Endothelial cell of umbilical vein (primary cell): ENCODE data around the gene KLF8. TPM values are rescaled to one million over a fixed set of nuclear protein-coding genes. Genes with fewer than 3 reads are reported as not detected.

Experiments used
- BruUV-seq: library from RNA; stranded (reverse); fragments of 400-500 nt; replicated peaks from 2 replicates; lab custom pipeline; 2021; lab: Mats Ljungman, UMichigan
- CTCF ChIA-PET: fragments of 300-600, 350-600 bp; sonication (Branson Sonifier 250); formaldehyde crosslinking; loops from one replicate; lab custom pipeline; 2021; ENCODE audit warnings: antibody characterized with exemption, inconsistent platforms; lab: Charles Lee
- POLR2A ChIA-PET: fragments of 300-600, 350-600 bp; sonication (Branson Sonifier 250); formaldehyde crosslinking; loops from one replicate; lab custom pipeline; 2021; ENCODE audit warnings: antibody characterized with exemption, inconsistent platforms; lab: Charles Lee
- DNase-seq: peaks from one replicate; pipeline ENCODE4 v3.0.0-alpha.2; 2011; ENCODE audit warnings: low read depth, low spot score
- FAIRE-seq: peaks from 2 replicates; lab custom pipeline; 2011; peaks lifted over from hg19 to GRCh38; lab: Jason Lieb, UNC
- H2AFZ ChIP-seq: 2 replicates; pipeline ENCODE4 v1.6.0; 2012; ENCODE audit warnings: low read depth, low read length, control low read depth, inconsistent platforms
- H3K27ac ChIP-seq: 2 replicates; pipeline ENCODE4 v1.5.1; 2011; ENCODE audit warnings: low read depth, mild to moderate bottlenecking, control low read depth, low read length, moderate library complexity; ENCODE audit not compliant: insufficient read depth
- H3K27me3 ChIP-seq, 2 experiments: 2 replicates each; pipeline versions ENCODE4 v1.6.0 to v1.6.1; 2011; ENCODE audit warnings: low read length in 2 of 2, mixed read lengths in 1 of 2; ENCODE audit not compliant: control insufficient read depth in 2 of 2, insufficient read depth in 2 of 2
- H3K36me3 ChIP-seq, 2 experiments: 2 replicates in 1 of 2; 3 replicates in 1 of 2; pipeline ENCODE4 v1.5.1; 2011; ENCODE audit warnings: low read length in 2 of 2, mild to moderate bottlenecking in 1 of 2, moderate library complexity in 1 of 2; ENCODE audit not compliant: control insufficient read depth in 2 of 2, insufficient read depth in 2 of 2; ENCODE audit errors: extremely low read depth in 1 of 2
- H3K4me1 ChIP-seq: 3 replicates; pipeline ENCODE4 v1.5.1; 2011; ENCODE audit warnings: mild to moderate bottlenecking, low read length; ENCODE audit not compliant: control insufficient read depth, insufficient read depth; ENCODE audit errors: extremely low read depth
- H3K4me2 ChIP-seq: 2 replicates; pipeline ENCODE4 v1.6.1; 2011; ENCODE audit warnings: low read length, control low read depth, mixed read lengths; ENCODE audit not compliant: insufficient read depth
- H3K4me3 ChIP-seq, 3 experiments: fragments of 200-600 bp in 1 of 3; sonication (generic), shearing (Covaris generic) in 1 of 3; replicated peaks in 1 of 3; 2 replicates each; pipeline ENCODE4 v1.5.1; 2011 to 2016; ENCODE audit warnings: control low read depth in 3 of 3, low read length in 3 of 3, mild to moderate bottlenecking in 2 of 3, inconsistent platforms in 1 of 3, low read depth in 1 of 3, moderate library complexity in 1 of 3; ENCODE audit not compliant: insufficient read depth in 1 of 3
- H3K79me2 ChIP-seq: 2 replicates; pipeline ENCODE4 v1.6.0; 2012; ENCODE audit warnings: low read length, inconsistent platforms; ENCODE audit not compliant: control insufficient read depth, insufficient read depth
- H3K9ac ChIP-seq: replicated peaks from 2 replicates; pipeline ENCODE3; 2011; ENCODE audit warnings: low read length, control low read depth; ENCODE audit not compliant: insufficient read depth; ENCODE audit errors: extremely low read depth
- H3K9me1 ChIP-seq: replicated peaks from 3 replicates; pipeline ENCODE4 v1.6.0; 2011; ENCODE audit warnings: mild to moderate bottlenecking, low read length; ENCODE audit not compliant: control insufficient read depth, insufficient read depth; ENCODE audit errors: extremely low read depth
- H3K9me3 ChIP-seq: replicated peaks from 2 replicates; pipeline ENCODE4 v1.5.1; 2012; ENCODE audit warnings: low read length, inconsistent platforms; ENCODE audit not compliant: control insufficient read depth, insufficient read depth
- H4K20me1 ChIP-seq: replicated peaks from 2 replicates; pipeline ENCODE3; 2011; ENCODE audit warnings: mild to moderate bottlenecking, low read length; ENCODE audit not compliant: control insufficient read depth, insufficient read depth; ENCODE audit errors: extremely low read depth
- CTCF ChIP-seq, 2 donors: IDR thresholded peaks; 1 replicate in 1 of 2; 2 replicates in 1 of 2; pipeline ENCODE4 v1.5.1; 2011; ENCODE audit warnings: low read length in 2 of 2, mild to moderate bottlenecking in 2 of 2, moderate library complexity in 2 of 2, control low read depth in 1 of 2, inconsistent platforms in 1 of 2, low read depth in 1 of 2; ENCODE audit not compliant: insufficient read depth in 1 of 2; ENCODE audit errors: extremely low read depth in 1 of 2
- EZH2 ChIP-seq: IDR thresholded peaks from 2 replicates; pipeline ENCODE4 v1.6.1; 2012; ENCODE audit warnings: borderline replicate concordance, low read depth, mild to moderate bottlenecking, moderate library complexity, low read length, inconsistent platforms; ENCODE audit not compliant: severe bottlenecking
- FOS ChIP-seq: IDR thresholded peaks from 2 replicates; pipeline ENCODE4 v1.6.1; 2011; ENCODE audit warnings: mild to moderate bottlenecking, low read length, moderate library complexity, borderline replicate concordance; ENCODE audit not compliant: insufficient read depth
- GATA2 ChIP-seq: IDR thresholded peaks from 2 replicates; pipeline ENCODE4 v1.7.0; 2011; ENCODE audit warnings: low read depth, mild to moderate bottlenecking, moderate library complexity, mixed read lengths, low read length; ENCODE audit not compliant: insufficient read length, insufficient read depth
- JUN ChIP-seq: IDR thresholded peaks from 2 replicates; pipeline ENCODE4 v1.6.1; 2011; ENCODE audit warnings: borderline replicate concordance, low read depth; ENCODE audit not compliant: insufficient read length, insufficient read depth
- MYC ChIP-seq: IDR thresholded peaks from one replicate; pipeline ENCODE4 v1.6.1; 2011; ENCODE audit warnings: mild to moderate bottlenecking, low read depth, low read length
- POLR2A ChIP-seq: IDR thresholded peaks from 2 replicates; pipeline ENCODE4 v1.6.1; 2012; ENCODE audit warnings: low read depth, mild to moderate bottlenecking, control low read depth, low read length
- POLR2AphosphoS5 ChIP-seq: IDR thresholded peaks from 2 replicates; pipeline ENCODE4 v1.6.1; 2012; ENCODE audit warnings: low read depth, mild to moderate bottlenecking, control low read depth, low read length, moderate library complexity; ENCODE audit not compliant: insufficient read depth
- dilution Hi-C: fragments of 300-500 bp; cut with MboI; formaldehyde crosslinking; loops from one replicate; pipeline ENCODE4 v1.15.0; 2019; ENCODE audit warnings: low sequenced_read_pairs; ENCODE audit not compliant: extremely low pct_ligation_motif_present
- intact Hi-C: fragments of 100-400 bp; cut with micrococcal nuclease; formaldehyde crosslinking; loops from one replicate; pipeline ENCODE4 v1.10.0; 2022
- polyA plus RNA-seq, 4 experiments: library from polyadenylated mRNA; depleted of rRNA in 3 of 4; stranded (reverse) in 3 of 4; unstranded in 1 of 4; fragments of >200 nt; gene quantifications; 2 replicates each; pipeline versions ENCODE4 v1.2.1 to v1.2.3, GENCODE V29; 2011 to 2012; ENCODE audit warnings: missing spikeins in 1 of 4
- total RNA-seq: library from RNA; stranded (reverse); gene quantifications from 2 replicates; pipeline ENCODE4 v1.2.3, GENCODE V29; 2021
- TF ChIP-seq, protein P1 (sequence below): IDR thresholded peaks from 2 replicates; pipeline ENCODE4 v1.6.1; 2011; ENCODE audit not compliant: insufficient read depth, insufficient read length

KLF8 gene
- total and polyA plus RNA-seq, 2 donors (not counting 3 experiments of a cell fraction or from before 2014, with no cell fraction given): 1.0 to 2.0 TPM

GRCh38 chrX:56310581-56310980 lies 78.4 kb downstream of the KLF8 start:
- H3K4me3 ChIP-seq: no peak overlapping the region
- no peak for TF ChIP-seq EZH2
- no peak for TF ChIP-seq POLR2A
- no peak for TF ChIP-seq CTCF (IDR thresholded peaks at IDR 0.05; ENCODE audit: extremely low read depth in 1 of 2, insufficient read depth in 1 of 2, low read depth in 1 of 2, low read length in 2 of 2)
- no peak for TF ChIP-seq JUN
- no peak for TF ChIP-seq MYC
- TF ChIP-seq, protein P1, sequence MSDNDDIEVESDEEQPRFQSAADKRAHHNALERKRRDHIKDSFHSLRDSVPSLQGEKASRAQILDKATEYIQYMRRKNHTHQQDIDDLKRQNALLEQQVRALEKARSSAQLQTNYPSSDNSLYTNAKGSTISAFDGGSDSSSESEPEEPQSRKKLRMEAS: no peak
- no peak for TF ChIP-seq POLR2AphosphoS5
- TF ChIP-seq GATA2: no peak
- TF ChIP-seq FOS: no peak
- no peak overlapping the region for H3K9ac ChIP-seq
- no peaks in the 10 kb centered on the region for H3K27me3 ChIP-seq
- FAIRE-seq (no peak), DNase-seq (no peak)
- no peaks in the 10 kb centered on the region for H3K79me2 ChIP-seq
- POLR2A ChIA-PET: no interaction called here
- no peaks in the 10 kb centered on the region for H3K9me3 ChIP-seq
- no peak overlapping the region for H3K27ac ChIP-seq
- no peaks in the 10 kb centered on the region for H3K36me3 ChIP-seq
- H4K20me1 ChIP-seq: no peaks in the 10 kb centered on the region
- H3K4me2 ChIP-seq: no peak overlapping the region
- dilution Hi-C loops (no loop called here), intact Hi-C loops (no loop called here)
- H3K4me1 ChIP-seq: no peaks in the 10 kb centered on the region
- H2AFZ ChIP-seq: no peak overlapping the region
- CTCF ChIA-PET: no interaction called here
- BruUV-seq: no TSS peak
- H3K9me1 ChIP-seq: no peaks in the 10 kb centered on the region
